OCI-LY3 (cell line): Measurements from ENCODE around the gene DOCK4.

Experiments used
- H2AFZ ChIP-seq: fragments of 200-600, 300-600 bp; shearing (Covaris generic); 2 replicates; pipeline ENCODE4 v1.6.0; 2014; ENCODE audit warnings: antibody characterized with exemption, low read depth, low read length
- H3K27ac ChIP-seq: fragments of 200-600, 300-600 bp; sonication (generic); 2 replicates; pipeline ENCODE4 v1.5.1; 2014; ENCODE audit warnings: mild to moderate bottlenecking, low read length, moderate library complexity, mixed read lengths
- H3K27me3 ChIP-seq: fragments of 200-600, 300-600 bp; sonication (generic); 2 replicates; pipeline ENCODE4 v1.6.1; 2014; ENCODE audit warnings: low read depth, low read length, mixed read lengths
- H3K36me3 ChIP-seq: fragments of 200-600, 300-600 bp; sonication (generic); replicated peaks from 2 replicates; pipeline ENCODE3; 2014; ENCODE audit warnings: low read depth, low read length, mixed read lengths
- H3K4me1 ChIP-seq: fragments of 300-600, 200-600 bp; sonication (generic); 2 replicates; pipeline ENCODE4 v1.6.1; 2014; ENCODE audit warnings: low read length, mixed read lengths
- H3K4me2 ChIP-seq: fragments of 200-600, 300-600 bp; sonication (generic); 2 replicates; pipeline ENCODE4 v1.6.1; 2014; ENCODE audit warnings: low read length, mixed read lengths
- H3K4me3 ChIP-seq: fragments of 300-600, 200-600 bp; sonication (generic); 2 replicates; pipeline ENCODE4 v1.5.1; 2014; ENCODE audit warnings: antibody characterized with exemption, mild to moderate bottlenecking, low read length, moderate library complexity
- H3K79me2 ChIP-seq: fragments of 300-600, 200-600 bp; shearing (Covaris generic); 2 replicates; pipeline ENCODE4 v1.6.1; 2014; ENCODE audit warnings: mild to moderate bottlenecking, low read length, mixed read lengths
- H3K9ac ChIP-seq: fragments of 300-600, 200-600 bp; shearing (Covaris generic); 2 replicates; pipeline ENCODE4 v1.6.0; 2014; ENCODE audit warnings: mild to moderate bottlenecking, low read length, moderate library complexity
- H3K9me3 ChIP-seq: fragments of 200-600, 300-600 bp; shearing (Covaris generic); 2 replicates; pipeline ENCODE4 v1.6.1; 2014; ENCODE audit warnings: low read length, mixed read lengths; ENCODE audit not compliant: insufficient read depth
- H4K20me1 ChIP-seq: fragments of 200-600, 300-600 bp; sonication (generic); 2 replicates; pipeline ENCODE4 v1.6.1; 2016; ENCODE audit warnings: low read length, mixed read lengths; ENCODE audit not compliant: insufficient read depth
- CTCF ChIP-seq: fragments of 200-600, 300-600 bp; sonication (generic); IDR thresholded peaks from 2 replicates; pipeline ENCODE4 v1.5.1; 2014; ENCODE audit warnings: antibody characterized with exemption, low read length, low read depth
- EZH2phosphoT487 ChIP-seq: fragments of 200-600 bp; shearing (Covaris generic); IDR thresholded peaks from 2 replicates; pipeline ENCODE4 v1.6.1; 2018; ENCODE audit warnings: antibody characterized with exemption, mixed run types, low read depth

DOCK4 gene

GRCh38 chr7:112088484-112089016 lies 117.6 kb downstream of the DOCK4 start:
- TF ChIP-seq CTCF: no peak
- no peak for TF ChIP-seq EZH2phosphoT487
- no peak overlapping the region for H3K9ac ChIP-seq
- H4K20me1 ChIP-seq: no peaks in the 10 kb centered on the region
- peaks cover 13% of the 10 kb centered on the region for H3K27me3 ChIP-seq
- H3K27ac ChIP-seq: no peak overlapping the region
- H3K36me3 ChIP-seq: no peaks in the 10 kb centered on the region
- H3K9me3 ChIP-seq: no peaks in the 10 kb centered on the region
- H3K4me1 ChIP-seq: peaks cover 17% of the 10 kb centered on the region
- no peak overlapping the region for H3K4me3 ChIP-seq
- H3K79me2 ChIP-seq: no peaks in the 10 kb centered on the region
- H2AFZ ChIP-seq: no peak overlapping the region
- no peak overlapping the region for H3K4me2 ChIP-seq

GRCh38 chr7:112086496-112087254 lies 119.5 kb downstream of the DOCK4 start:
- no peak overlapping the region for H2AFZ ChIP-seq
- no peak overlapping the region for H3K9ac ChIP-seq
- no peaks in the 10 kb centered on the region for H3K79me2 ChIP-seq
- H3K27ac ChIP-seq: no peak overlapping the region
- H3K4me2 ChIP-seq: no peak overlapping the region
- no peaks in the 10 kb centered on the region for H4K20me1 ChIP-seq
- peaks cover 13% of the 10 kb centered on the region for H3K27me3 ChIP-seq
- TF ChIP-seq EZH2phosphoT487 (no peak), CTCF (no peak)
- H3K36me3 ChIP-seq: no peaks in the 10 kb centered on the region
- no peaks in the 10 kb centered on the region for H3K9me3 ChIP-seq
- H3K4me1 ChIP-seq: peaks cover 27% of the 10 kb centered on the region
- no peak overlapping the region for H3K4me3 ChIP-seq

- TF ChIP-seq EZH2phosphoT487 (no peak), CTCF (no peak)
- H3K4me3 ChIP-seq: peak overlapping the region; percentile 39
- peak overlapping the region; percentile 68 for H3K4me2 ChIP-seq
- peaks cover 48% of the 10 kb centered on the region for H3K4me1 ChIP-seq
- peaks cover 13% of the 10 kb centered on the region for H3K27me3 ChIP-seq
- H3K36me3 ChIP-seq: no peaks in the 10 kb centered on the region
- no peak overlapping the region for H2AFZ ChIP-seq
- H3K9ac ChIP-seq: no peak overlapping the region
- H3K27ac ChIP-seq: peak overlapping the region; percentile 42; the same call in 1 of the 2 replicates
- H4K20me1 ChIP-seq: no peaks in the 10 kb centered on the region
- H3K9me3 ChIP-seq: no peaks in the 10 kb centered on the region
- no peaks in the 10 kb centered on the region for H3K79me2 ChIP-seq
Observed at GRCh38 chr7:112084520-112084971, 121.7 kb downstream of the DOCK4 start.

GRCh38 chr7:112083776-112084355 lies 122.3 kb downstream of the DOCK4 start:
- Histone ChIP-seq H3K9me3 (no peaks in the 10 kb centered on the region), H3K4me2 (peak overlapping the region; percentile 68)

More at GRCh38 chr7:112083776-112084355, 122.3 kb downstream of the DOCK4 start:
- Histone ChIP-seq H3K4me1 (peaks cover 51% of the 10 kb centered on the region), H3K79me2 (no peaks in the 10 kb centered on the region), H4K20me1 (no peaks in the 10 kb centered on the region), H3K27me3 (peaks cover 13% of the 10 kb centered on the region), H3K4me3 (peak overlapping the region; percentile 39), H3K36me3 (no peaks in the 10 kb centered on the region), H3K27ac (peak overlapping the region; percentile 42; the same call in 1 of the 2 replicates), H2AFZ (no peak overlapping the region), H3K9ac (no peak overlapping the region)
- TF ChIP-seq EZH2phosphoT487 (no peak), CTCF (no peak)
